ENCODE data around the gene GLDN.

GLDN gene

DNA sequence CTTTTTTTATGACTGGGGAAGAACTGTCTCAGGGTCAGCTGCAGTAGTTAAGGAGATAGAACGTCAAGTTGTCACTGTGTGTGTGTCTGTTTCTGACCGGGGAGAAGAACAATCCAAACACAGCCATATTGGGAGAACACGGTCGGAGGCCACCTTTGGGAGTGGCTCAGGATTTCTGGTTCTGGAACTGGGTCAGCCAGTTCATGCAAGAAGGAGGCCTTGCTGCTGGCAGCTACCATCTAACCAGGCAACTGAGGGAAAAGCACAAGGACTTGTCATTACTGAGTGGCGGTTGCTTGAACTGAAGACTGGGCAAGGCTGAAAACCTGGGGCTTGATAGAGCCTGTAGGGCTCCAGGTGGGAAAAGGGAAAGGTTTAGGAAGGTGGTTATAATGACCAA, 24.6 kb downstream of the GLDN start:
- no peak overlapping the region for H3K4me3 ChIP-seq (ENCODE audit: insufficient read depth in 1 of 2, low read depth in 1 of 2, low read length in 2 of 2)
- no peak overlapping the region for H3K9ac ChIP-seq (ENCODE audit: low read length)
- peak overlapping the region in 1 of 2 experiments; percentile 72 for H3K18ac ChIP-seq (ENCODE audit: low read depth in 1 of 2, low read length in 2 of 2)
- DNase-seq: no peak
- H3K4me2 ChIP-seq (ENCODE audit: low read length, poor library complexity, severe bottlenecking): no peak overlapping the region
- H3K4ac ChIP-seq (ENCODE audit: low read depth in 1 of 2, low read length in 2 of 2): no peak overlapping the region
- no peaks in the 10 kb centered on the region for H3K9me3 ChIP-seq (ENCODE audit: control insufficient read depth, low read length)
- H2BK15ac ChIP-seq (ENCODE audit: low read depth, poor library complexity, severe bottlenecking): no peak overlapping the region
- H3K79me1 ChIP-seq (replicated peaks; ENCODE audit: low read length, poor library complexity, severe bottlenecking): no peaks in the 10 kb centered on the region
- H2AFZ ChIP-seq (ENCODE audit: low read depth, low read length): no peak overlapping the region
- no peak overlapping the region for H3K23ac ChIP-seq (ENCODE audit: low read length in 2 of 2)
- no peak overlapping the region for H3K14ac ChIP-seq (ENCODE audit: low read length in 2 of 2)
- 85% methylated on average over 5 of the region's 5 CpGs for WGBS
- H2BK12ac ChIP-seq (ENCODE audit: low read length in 2 of 2): peak overlapping the region; percentile 20 to 54
- H4K91ac ChIP-seq (ENCODE audit: low read length): no peak overlapping the region
- H2BK120ac ChIP-seq (ENCODE audit: low read depth, low read length): no peak overlapping the region
- H3K4me1 ChIP-seq (ENCODE audit: control insufficient read depth, insufficient read depth, low read depth, low read length): peaks cover 2% of the 10 kb centered on the region
- no peak overlapping the region for H3K27ac ChIP-seq (ENCODE audit: low read length, poor library complexity, severe bottlenecking)
- no peak overlapping the region for H4K8ac ChIP-seq (ENCODE audit: low read length)
- no peak overlapping the region for H2BK5ac ChIP-seq (ENCODE audit: low read depth, low read length, poor library complexity, severe bottlenecking)
- H3K36me3 ChIP-seq (ENCODE audit: control insufficient read depth in 1 of 2, insufficient read depth in 2 of 2, low read depth in 1 of 2, low read length in 2 of 2): no peaks in the 10 kb centered on the region
- no peak overlapping the region for H2AK5ac ChIP-seq (ENCODE audit: low read length, severe bottlenecking)
- no peaks in the 10 kb centered on the region for H3K27me3 ChIP-seq (ENCODE audit: control insufficient read depth in 1 of 2, insufficient read depth in 1 of 2, low read length in 2 of 2)

GRCh38 chr15:51366920-51367319, 25.5 kb downstream of the GLDN start:
- H3K18ac ChIP-seq (ENCODE audit: low read depth in 1 of 2, low read length in 2 of 2): peak overlapping the region; percentile 5 to 68
- no peak overlapping the region for H3K9ac ChIP-seq (ENCODE audit: low read length)
- no peak overlapping the region for H4K91ac ChIP-seq (ENCODE audit: low read length)
- H3K27me3 ChIP-seq (ENCODE audit: control insufficient read depth in 1 of 2, insufficient read depth in 1 of 2, low read length in 2 of 2): no peaks in the 10 kb centered on the region
- H2BK15ac ChIP-seq (ENCODE audit: low read depth, poor library complexity, severe bottlenecking): no peak overlapping the region
- H3K79me1 ChIP-seq (replicated peaks; ENCODE audit: low read length, poor library complexity, severe bottlenecking): no peaks in the 10 kb centered on the region
- no peak overlapping the region for H4K8ac ChIP-seq (ENCODE audit: low read length)
- no peaks in the 10 kb centered on the region for H3K9me3 ChIP-seq (ENCODE audit: control insufficient read depth, low read length)
- H3K4ac ChIP-seq (ENCODE audit: low read depth in 1 of 2, low read length in 2 of 2): no peak overlapping the region
- no peak overlapping the region for H2AFZ ChIP-seq (ENCODE audit: low read depth, low read length)
- no peak overlapping the region for H2BK12ac ChIP-seq (ENCODE audit: low read length in 2 of 2)
- no peak overlapping the region for H3K14ac ChIP-seq (ENCODE audit: low read length in 2 of 2)
- H3K4me2 ChIP-seq (ENCODE audit: low read length, poor library complexity, severe bottlenecking): no peak overlapping the region
- no peak overlapping the region for H2AK5ac ChIP-seq (ENCODE audit: low read length, severe bottlenecking)
- H2BK5ac ChIP-seq (ENCODE audit: low read depth, low read length, poor library complexity, severe bottlenecking): no peak overlapping the region
- H3K4me3 ChIP-seq (ENCODE audit: insufficient read depth in 1 of 2, low read depth in 1 of 2, low read length in 2 of 2): no peak overlapping the region
- H3K23ac ChIP-seq (ENCODE audit: low read length in 2 of 2): no peak overlapping the region
- no peak overlapping the region for H3K27ac ChIP-seq (ENCODE audit: low read length, poor library complexity, severe bottlenecking)
- WGBS: 63% methylated on average over 2 of the region's 3 CpGs
- H3K4me1 ChIP-seq (ENCODE audit: control insufficient read depth, insufficient read depth, low read depth, low read length): peaks cover 2% of the 10 kb centered on the region
- peak; percentile 59 for DNase-seq
- H2BK120ac ChIP-seq (ENCODE audit: low read depth, low read length): no peak overlapping the region
- H3K36me3 ChIP-seq (ENCODE audit: control insufficient read depth in 1 of 2, insufficient read depth in 2 of 2, low read depth in 1 of 2, low read length in 2 of 2): no peaks in the 10 kb centered on the region

DNA sequence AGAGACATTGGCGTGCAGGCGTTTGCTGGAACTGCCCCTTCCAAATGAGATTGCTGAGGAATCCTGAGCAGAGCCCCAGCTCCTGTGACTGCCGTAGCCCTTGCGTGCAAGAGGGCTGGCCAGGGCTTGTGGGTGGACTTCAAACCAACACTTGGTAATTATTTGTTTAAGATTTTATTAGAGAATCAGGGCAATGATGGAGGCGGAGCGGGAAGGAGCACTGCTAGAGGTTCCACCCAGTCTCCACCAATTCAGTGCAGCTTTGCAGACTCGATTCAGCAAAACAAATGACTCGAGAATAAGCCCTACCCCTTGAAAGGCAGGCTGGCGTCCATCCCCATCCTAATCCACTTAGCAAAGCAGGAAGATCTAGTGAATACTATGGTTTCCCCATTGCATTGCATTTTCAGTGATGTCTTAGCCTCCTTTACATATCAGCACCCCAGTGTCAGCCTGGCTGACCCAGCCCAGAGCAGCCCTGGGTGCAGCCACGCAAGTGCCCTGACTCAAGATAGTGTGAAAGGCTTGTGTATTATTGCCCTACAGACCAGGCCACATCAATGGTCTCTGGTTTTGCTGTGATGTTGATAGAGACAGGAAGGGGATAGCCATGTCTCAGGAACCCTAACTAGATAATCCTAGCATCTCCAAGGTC, 26.0 kb downstream of the GLDN start:
- peak overlapping the region; percentile 76 to 77 for H3K18ac ChIP-seq (ENCODE audit: low read depth in 1 of 2, low read length in 2 of 2)

DNA sequence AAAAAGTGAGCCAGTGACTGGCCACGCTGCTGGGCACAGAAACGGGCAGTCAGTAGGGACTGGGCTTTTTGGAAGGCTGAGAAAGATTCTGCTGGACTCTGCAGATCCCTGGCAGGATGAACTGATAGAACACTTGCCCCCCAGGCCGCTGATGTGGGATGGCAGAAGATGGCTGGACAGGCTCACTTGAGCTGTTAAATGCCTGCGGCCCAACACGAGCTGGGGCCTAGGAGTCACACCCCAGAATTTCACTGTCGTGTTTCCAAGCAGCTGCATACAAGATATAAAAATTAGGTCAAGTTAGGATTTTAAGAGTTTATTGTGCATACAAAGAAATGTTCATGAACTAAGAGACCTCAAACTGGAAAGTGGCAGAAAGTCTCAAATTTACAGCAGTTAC, 26.9 kb downstream of the GLDN start:
- WGBS: 84% methylated on average over 6 of the region's 6 CpGs

More for the DNA sequence above, 26.0 kb downstream of the GLDN start:
- H3K4me1 ChIP-seq (ENCODE audit: control insufficient read depth, insufficient read depth, low read depth, low read length): peaks cover 2% of the 10 kb centered on the region
- no peak overlapping the region for H3K4me2 ChIP-seq (ENCODE audit: low read length, poor library complexity, severe bottlenecking)
- H3K36me3 ChIP-seq (ENCODE audit: control insufficient read depth in 1 of 2, insufficient read depth in 2 of 2, low read depth in 1 of 2, low read length in 2 of 2): no peaks in the 10 kb centered on the region
- no peak overlapping the region for H3K4me3 ChIP-seq (ENCODE audit: insufficient read depth in 1 of 2, low read depth in 1 of 2, low read length in 2 of 2)
- H2AFZ ChIP-seq (ENCODE audit: low read depth, low read length): no peak overlapping the region
- H3K23ac ChIP-seq (ENCODE audit: low read length in 2 of 2): no peak overlapping the region
- no peak overlapping the region for H2BK120ac ChIP-seq (ENCODE audit: low read depth, low read length)
- 93% methylated on average over 9 of the region's 10 CpGs for WGBS
- peak overlapping the region; percentile 77 for H4K8ac ChIP-seq (ENCODE audit: low read length)
- H2AK5ac ChIP-seq (ENCODE audit: low read length, severe bottlenecking): no peak overlapping the region
- H2BK5ac ChIP-seq (ENCODE audit: low read depth, low read length, poor library complexity, severe bottlenecking): no peak overlapping the region
- no peaks in the 10 kb centered on the region for H3K27me3 ChIP-seq (ENCODE audit: control insufficient read depth in 1 of 2, insufficient read depth in 1 of 2, low read length in 2 of 2)
- peak overlapping the region; percentile 61 to 94 for H2BK12ac ChIP-seq (ENCODE audit: low read length in 2 of 2)
- H3K4ac ChIP-seq (ENCODE audit: low read depth in 1 of 2, low read length in 2 of 2): peak overlapping the region; percentile 21 to 55
- H3K9ac ChIP-seq (ENCODE audit: low read length): no peak overlapping the region
- no peak overlapping the region for H3K27ac ChIP-seq (ENCODE audit: low read length, poor library complexity, severe bottlenecking)
- no peak overlapping the region for H2BK15ac ChIP-seq (ENCODE audit: low read depth, poor library complexity, severe bottlenecking)
- H4K91ac ChIP-seq (ENCODE audit: low read length): peak overlapping the region; percentile 74
- no peaks in the 10 kb centered on the region for H3K9me3 ChIP-seq (ENCODE audit: control insufficient read depth, low read length)
- DNase-seq: no peak
- no peaks in the 10 kb centered on the region for H3K79me1 ChIP-seq (replicated peaks; ENCODE audit: low read length, poor library complexity, severe bottlenecking)
- H3K14ac ChIP-seq (ENCODE audit: low read length in 2 of 2): peak overlapping the region in 1 of 2 experiments; percentile 82

More for the DNA sequence above, 26.9 kb downstream of the GLDN start:
- no peak for DNase-seq
- Histone ChIP-seq H2BK12ac (ENCODE audit: low read length in 2 of 2) (peak overlapping the region; percentile 52 to 96), H2AK5ac (ENCODE audit: low read length, severe bottlenecking) (no peak overlapping the region), H3K4me3 (ENCODE audit: insufficient read depth in 1 of 2, low read depth in 1 of 2, low read length in 2 of 2) (no peak overlapping the region), H2BK15ac (ENCODE audit: low read depth, poor library complexity, severe bottlenecking) (no peak overlapping the region), H2AFZ (ENCODE audit: low read depth, low read length) (no peak overlapping the region), H3K4me2 (ENCODE audit: low read length, poor library complexity, severe bottlenecking) (no peak overlapping the region), H3K4ac (ENCODE audit: low read depth in 1 of 2, low read length in 2 of 2) (peak overlapping the region; percentile 41 to 77), H2BK120ac (ENCODE audit: low read depth, low read length) (no peak overlapping the region), H3K14ac (ENCODE audit: low read length in 2 of 2) (peak overlapping the region in 1 of 2 experiments; percentile 68), H4K8ac (ENCODE audit: low read length) (peak overlapping the region; percentile 76), H3K27ac (ENCODE audit: low read length, poor library complexity, severe bottlenecking) (no peak overlapping the region), H3K36me3 (ENCODE audit: control insufficient read depth in 1 of 2, insufficient read depth in 2 of 2, low read depth in 1 of 2, low read length in 2 of 2) (no peaks in the 10 kb centered on the region), H3K23ac (ENCODE audit: low read length in 2 of 2) (no peak overlapping the region), H3K4me1 (ENCODE audit: control insufficient read depth, insufficient read depth, low read depth, low read length) (peaks cover 2% of the 10 kb centered on the region), H3K27me3 (ENCODE audit: control insufficient read depth in 1 of 2, insufficient read depth in 1 of 2, low read length in 2 of 2) (no peaks in the 10 kb centered on the region), H3K79me1 (replicated peaks; ENCODE audit: low read length, poor library complexity, severe bottlenecking) (no peaks in the 10 kb centered on the region), H4K91ac (ENCODE audit: low read length) (peak overlapping the region; percentile 84), H3K18ac (ENCODE audit: low read depth in 1 of 2, low read length in 2 of 2) (peak overlapping the region; percentile 58 to 76), H3K9me3 (ENCODE audit: control insufficient read depth, low read length) (no peaks in the 10 kb centered on the region), H3K9ac (ENCODE audit: low read length) (no peak overlapping the region), H2BK5ac (ENCODE audit: low read depth, low read length, poor library complexity, severe bottlenecking) (no peak overlapping the region)
